Activated CD4-positive, alpha-beta T cell treated with anti-CD3 and anti-CD28 coated beads for 24 hours (primary cell): ENCODE data around the gene PATJ.
"Not testable (repeated sequence)": the region's sequence is repeated elsewhere in the genome, so short reads cannot be mapped to it uniquely, and the experiment has no call there.

Experiments
- DNase-seq, 2 donors: peaks; one replicate each; pipeline ENCODE4 v3.0.0-alpha.2; 2020; ENCODE audit warnings: low read depth in 2 of 2

PATJ gene

DNA sequence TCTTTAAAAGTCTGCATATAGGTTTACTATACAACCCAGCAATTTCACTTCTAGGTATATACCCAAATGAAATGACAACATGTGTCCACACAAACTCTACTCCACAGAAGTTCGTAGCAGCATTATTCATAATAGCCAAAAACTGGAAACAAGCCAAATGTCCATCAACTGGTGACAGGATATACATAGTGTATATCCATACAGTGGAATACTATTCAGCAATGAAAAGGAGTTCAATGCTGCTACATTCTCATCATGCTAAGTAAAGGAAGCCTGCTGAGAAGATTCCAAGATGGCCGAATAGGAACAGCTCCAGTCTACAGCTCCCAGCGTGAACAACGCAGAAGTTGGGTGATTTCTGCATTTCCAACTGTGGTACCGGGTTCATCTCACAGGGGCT lies 200.6 kb downstream of the PATJ start:
- no peak for DNase-seq

GRCh38 chr1:61948685-61949084 lies 206.4 kb downstream of the PATJ start:
- not testable (repeated sequence) for DNase-seq

- DNase-seq = no peak
These were observed 208.1 kb downstream of the PATJ start for GRCh38 chr1:61950418-61950817.

DNA sequence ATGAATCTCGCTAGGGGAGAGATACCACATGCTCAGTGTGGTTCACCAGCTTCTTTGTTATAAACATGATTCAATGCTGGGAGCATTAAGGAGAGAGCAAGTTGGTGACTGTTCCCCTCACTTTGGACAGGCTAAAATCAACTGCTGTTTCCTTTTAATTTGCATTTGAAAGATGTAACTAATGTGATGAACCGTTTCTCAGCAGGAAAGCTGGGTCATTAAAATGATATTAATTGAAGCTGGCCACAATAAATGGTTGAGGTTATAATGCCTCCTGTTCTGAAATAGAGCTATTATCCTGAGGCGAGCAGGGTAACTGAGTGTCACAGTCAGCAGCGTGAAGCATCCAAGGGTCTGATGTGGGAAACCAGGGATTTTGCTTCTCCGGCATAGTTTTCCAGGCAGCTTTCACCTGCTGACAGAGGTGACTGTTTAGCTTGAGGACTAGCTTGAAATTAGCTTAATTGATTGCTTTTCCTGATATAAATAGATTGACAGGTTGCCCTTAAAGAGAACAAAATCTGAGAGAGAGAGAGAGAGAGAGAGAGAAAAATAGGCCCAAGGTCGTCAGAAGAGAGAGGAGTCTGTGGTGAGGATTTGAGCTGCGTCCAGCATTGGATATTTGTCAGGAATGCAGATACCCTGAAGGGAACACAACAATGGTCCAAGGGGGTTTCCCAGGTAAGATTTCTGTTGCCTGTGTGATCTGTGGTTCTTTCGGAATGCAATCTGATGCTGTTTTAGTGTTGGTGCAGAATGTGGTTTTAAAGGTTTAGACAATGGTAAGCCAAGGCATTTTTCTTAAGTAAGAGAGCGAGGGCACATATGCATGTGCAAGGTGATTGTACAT lies 209.7 kb downstream of the PATJ start:
- no peak for DNase-seq

GRCh38 chr1:61952675-61953074 lies 210.4 kb downstream of the PATJ start:
- no peak for DNase-seq

DNA sequence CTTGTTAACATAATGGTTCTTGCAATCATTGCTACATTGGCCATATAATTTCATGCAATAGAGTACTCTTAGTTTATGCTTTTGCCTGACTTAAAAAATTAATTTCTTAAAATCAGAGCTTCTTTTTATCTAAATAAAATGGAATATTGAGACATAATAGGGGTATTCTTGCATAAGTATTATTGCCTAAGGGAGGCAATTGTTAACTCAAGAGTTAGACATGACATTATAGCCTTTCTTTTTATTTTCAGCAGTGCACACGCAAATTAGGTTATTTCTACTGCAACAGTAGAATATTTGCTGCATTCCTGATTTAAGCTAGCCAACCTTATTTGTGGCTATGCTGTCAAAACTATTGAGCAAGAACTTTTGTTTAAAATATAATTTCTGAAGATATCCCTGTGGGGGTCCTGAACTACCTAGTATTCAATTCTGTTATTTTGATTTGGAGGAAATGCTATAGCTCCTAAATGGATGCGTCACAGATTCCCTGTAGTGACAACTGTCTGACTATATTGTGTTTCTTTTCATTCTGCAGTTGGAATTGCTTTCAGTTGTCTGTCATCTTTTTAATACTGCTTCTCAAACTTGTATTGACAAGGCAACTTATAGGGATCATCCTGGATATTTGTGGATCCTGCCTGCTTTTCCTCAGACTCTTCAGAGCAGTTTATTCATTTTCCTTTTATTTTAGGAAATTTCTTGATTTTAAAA lies 211.0 kb downstream of the PATJ start:
- no peak for DNase-seq

- DNase-seq = no peak
These were observed 211.5 kb downstream of the PATJ start for GRCh38 chr1:61953790-61954150.

DNA sequence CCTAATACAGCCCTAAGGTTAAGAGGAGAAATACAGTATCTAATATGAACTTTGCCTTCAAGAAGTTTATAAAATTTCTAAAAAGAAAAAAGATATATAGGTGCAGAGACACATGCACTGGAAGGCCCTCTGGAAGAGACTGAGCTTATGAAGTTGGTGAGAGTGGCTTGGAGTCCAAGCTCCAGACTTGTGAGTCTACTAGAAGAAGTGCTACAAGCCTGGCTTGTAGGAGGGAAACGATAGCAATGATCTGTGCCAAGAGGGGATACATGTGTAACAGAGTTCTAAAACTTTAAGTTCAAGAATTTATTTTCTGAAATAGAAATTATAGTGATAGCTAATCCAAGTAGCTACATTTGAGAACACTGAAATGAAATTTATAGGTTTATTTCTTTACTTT lies 213.0 kb downstream of the PATJ start:
- no peak for DNase-seq

- no peak for DNase-seq
These were observed 213.9 kb downstream of the PATJ start for GRCh38 chr1:61956016-61956645.

- no peak for DNase-seq
These were observed 214.5 kb downstream of the PATJ start for GRCh38 chr1:61956784-61957183.

DNA sequence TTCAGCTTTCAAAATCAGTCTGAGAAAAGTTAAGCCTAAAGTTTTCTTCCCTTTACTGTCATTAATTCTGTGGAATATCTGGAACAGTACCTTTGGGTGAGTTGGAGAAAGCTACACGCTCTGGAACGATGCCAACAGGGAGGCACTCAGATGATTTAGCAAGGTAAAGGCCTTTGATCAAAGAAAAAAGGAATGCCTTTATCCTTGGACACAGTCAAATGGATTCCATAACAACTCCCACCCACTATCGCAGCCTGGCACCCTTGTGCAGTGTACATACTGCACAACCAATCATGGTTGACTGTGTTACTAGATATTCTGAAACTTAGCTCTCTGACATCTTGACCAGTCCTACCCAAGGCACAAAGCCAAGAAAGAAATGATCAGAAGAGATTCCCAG lies 218.7 kb downstream of the PATJ start:
- DNase-seq = no peak

- no peak for DNase-seq
These were observed 220.4 kb downstream of the PATJ start for GRCh38 chr1:61962631-61963030.

- not testable (repeated sequence) for DNase-seq
These were observed 224.4 kb downstream of the PATJ start for GRCh38 chr1:61966450-61967225.

DNA sequence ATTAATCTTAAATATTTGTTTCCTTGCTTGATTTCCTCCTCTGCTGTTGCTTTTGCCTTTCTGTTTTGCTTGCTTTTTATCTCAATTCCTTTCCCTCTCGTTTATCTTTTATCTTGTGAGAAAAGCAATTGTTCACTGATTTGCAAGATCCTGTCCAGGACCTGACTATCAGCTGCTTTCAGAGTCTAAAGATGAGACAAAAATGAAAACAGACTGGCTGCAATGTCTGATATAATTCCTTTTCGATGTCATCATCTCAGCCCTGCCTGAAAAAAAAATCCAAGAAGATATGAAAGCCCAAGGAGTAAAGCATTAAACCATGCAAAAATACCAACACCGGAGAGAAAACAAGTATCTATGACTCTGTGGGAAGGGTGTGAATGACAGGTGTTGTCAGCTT lies 225.5 kb downstream of the PATJ start:
- no peak for DNase-seq

GRCh38 chr1:61968869-61969268 lies 226.6 kb downstream of the PATJ start:
- DNase-seq = no peak

DNA sequence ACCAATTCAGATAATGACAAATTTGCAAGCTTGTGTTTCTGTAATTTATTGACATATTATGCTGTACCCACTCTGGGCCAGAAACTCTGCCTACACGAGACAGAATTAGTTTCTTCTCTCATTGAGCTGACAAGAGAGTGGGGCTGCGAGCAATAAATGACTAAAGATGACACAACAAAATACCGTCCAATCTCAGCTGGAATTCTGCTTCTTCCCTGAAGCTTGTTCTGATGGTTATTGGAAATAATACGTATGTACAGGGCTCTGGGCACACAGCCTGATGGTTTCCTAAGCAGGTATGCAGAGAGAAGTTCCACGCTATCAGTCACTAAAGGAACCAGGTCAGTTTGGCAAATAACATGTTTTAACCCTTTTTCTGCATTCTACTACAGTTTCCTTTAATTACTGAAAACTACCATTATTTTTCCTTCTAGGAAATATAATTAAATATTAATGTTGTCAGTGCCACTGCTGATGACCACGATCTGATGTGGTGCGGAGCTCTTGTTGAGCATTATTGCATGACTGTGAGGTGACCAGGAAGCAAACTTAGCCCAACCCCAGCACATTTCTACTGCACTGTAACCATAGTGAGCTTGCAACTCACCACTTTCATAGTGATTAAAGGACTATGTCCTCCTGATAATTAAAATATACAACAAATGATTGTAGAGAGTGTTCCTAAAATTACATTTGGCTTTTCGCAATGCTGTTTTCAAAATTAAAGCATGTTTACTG lies 231.0 kb downstream of the PATJ start:
- DNase-seq = no peak

GRCh38 chr1:61975638-61976037 lies 233.4 kb downstream of the PATJ start:
- no peak for DNase-seq

GRCh38 chr1:61976566-61976965 lies 234.3 kb downstream of the PATJ start:
- no peak for DNase-seq

GRCh38 chr1:61978796-61979195 lies 236.5 kb downstream of the PATJ start:
- no peak for DNase-seq

GRCh38 chr1:61979729-61980128 lies 237.4 kb downstream of the PATJ start:
- DNase-seq = no peak

DNA sequence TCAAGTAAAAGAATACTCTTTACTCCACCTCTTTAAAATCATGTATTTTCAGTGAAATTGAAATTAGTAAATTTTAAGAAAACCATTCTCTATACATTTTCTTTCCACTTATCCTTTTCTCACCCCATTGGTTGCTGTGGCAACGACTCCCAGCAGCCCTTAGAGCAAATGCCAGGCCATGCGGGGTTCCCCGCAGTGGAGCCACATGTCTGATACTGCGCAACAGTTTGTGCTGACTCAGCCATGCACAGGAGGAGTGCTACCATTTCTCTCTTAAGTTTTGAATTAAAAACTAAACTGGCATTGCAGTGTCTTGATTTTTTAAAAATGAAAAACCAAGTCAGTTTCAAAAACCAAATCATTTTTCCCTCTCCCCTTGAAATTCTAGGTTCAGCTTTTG lies 238.3 kb downstream of the PATJ start:
- DNase-seq = no peak
